ENCODE measurements around the gene RIOK3.
"Not testable (repeated sequence)": the region's sequence is repeated elsewhere in the genome, so short reads cannot be mapped to it uniquely, and the experiment has no call there.

Gene RIOK3, protein sequence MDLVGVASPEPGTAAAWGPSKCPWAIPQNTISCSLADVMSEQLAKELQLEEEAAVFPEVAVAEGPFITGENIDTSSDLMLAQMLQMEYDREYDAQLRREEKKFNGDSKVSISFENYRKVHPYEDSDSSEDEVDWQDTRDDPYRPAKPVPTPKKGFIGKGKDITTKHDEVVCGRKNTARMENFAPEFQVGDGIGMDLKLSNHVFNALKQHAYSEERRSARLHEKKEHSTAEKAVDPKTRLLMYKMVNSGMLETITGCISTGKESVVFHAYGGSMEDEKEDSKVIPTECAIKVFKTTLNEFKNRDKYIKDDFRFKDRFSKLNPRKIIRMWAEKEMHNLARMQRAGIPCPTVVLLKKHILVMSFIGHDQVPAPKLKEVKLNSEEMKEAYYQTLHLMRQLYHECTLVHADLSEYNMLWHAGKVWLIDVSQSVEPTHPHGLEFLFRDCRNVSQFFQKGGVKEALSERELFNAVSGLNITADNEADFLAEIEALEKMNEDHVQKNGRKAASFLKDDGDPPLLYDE

DNA sequence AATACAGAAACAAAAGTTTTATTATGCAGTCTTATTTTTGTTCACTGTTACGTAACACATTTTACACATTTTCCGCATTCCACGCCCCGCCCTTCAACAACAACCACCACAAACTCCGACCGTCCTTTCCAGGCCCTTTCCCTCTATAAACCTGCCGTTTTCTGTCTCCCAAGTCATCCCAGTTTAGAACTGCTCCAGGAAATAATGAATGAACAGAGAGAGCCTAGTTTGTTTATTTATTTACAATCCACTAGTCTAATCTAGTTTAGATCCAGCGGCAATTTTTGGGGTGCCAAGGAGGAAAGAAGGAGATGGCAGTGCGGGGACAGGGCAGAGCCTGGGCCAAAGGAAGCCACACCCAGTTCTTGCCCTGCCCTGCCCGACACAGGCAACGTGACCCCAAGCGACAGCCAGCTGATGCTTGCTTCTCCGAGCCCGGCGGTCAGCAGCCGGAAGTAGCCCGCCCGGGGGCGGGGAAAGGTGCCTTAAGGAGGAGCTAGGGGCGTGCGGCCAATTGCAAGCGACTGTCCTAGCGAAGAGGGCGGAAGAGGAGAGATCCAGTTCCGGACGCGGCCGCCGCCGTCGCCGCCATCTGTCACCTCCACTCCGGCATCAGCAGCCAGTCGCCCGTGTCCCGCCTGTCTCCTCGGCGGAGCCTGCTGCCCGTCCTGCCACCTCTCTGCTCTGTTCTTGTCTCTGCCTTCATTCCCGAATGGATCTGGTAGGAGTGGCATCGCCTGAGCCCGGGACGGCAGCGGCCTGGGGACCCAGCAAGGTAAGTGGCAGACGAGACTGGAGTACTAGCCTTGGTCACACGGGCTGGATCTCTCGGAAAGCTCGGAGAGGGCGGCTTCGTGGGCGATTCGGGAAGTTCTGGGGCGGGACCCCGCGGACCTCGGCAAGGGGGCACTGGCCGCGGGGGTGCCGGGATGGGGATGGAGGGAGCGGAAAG lies at the start of gene RIOK3:
Gene RIOK3 (plus strand): TSS at position 560 of the 952 bp plus-strand sequence. CDS start 153 bp downstream, at position 713.
- DNase-seq = peak; percentile 99

DNA sequence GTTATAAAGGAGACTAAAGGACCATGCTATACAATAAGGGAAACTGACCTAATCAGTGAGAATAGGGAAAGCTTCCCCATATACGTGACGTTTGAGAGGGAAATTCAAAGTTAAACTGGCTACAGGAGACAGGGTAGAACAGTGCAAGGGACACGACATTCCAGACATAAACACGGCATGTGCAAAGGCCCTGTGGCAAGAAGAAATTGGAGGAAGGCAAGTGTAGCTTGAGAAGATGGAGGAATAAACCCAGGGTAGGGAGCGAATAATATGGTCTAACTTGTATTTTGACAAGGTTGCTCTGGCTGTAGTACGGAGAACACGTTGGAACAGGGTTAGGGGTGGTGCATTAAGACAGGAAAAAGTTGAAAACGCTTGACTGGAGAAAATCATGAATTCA lies 49.8 kb upstream of the RIOK3 start:
- no peak for DNase-seq

DNA sequence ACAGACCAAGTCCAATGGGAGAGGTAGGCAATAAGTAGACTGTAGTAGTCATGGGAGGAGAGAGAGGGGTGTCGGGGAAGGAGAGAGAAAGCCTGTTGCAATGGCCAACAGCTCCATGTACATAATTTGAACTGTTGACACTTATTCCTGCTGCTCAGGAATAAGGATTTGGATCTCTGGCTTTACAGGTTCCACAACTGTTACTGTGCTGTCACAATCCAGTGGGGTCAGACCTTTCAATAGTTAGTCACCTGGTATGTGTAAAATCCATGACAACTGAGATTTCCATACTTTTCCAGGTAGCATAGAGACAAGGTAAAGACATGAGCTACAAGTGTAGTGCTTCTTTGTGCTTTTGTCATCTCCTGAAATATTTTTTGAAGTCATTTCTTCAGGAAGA lies 47.5 kb upstream of the RIOK3 start:
- DNase-seq = no peak

DNA sequence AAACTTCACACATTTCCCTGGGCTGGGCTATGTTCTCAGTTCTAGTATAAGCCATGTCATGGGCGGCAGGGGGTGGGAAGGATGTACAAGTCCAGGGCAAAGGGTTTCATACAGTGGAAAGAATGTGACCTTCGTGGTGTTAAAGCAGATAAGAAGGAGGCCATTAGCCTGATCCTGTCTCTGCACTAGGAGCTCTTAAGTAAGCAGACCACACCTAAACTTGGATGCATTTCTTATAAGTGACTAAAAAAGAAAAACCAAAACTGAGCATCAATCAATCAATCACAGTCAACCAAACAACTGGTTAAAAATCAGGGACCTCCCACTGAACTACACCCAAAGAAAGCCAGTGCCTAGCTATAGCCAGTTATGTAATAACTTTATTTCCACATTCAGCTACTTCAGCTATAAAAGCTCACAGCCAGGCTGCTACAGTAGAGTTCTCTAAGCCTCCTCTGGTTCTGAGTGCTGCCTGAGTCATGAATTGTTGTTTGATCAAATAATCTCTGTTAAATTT lies 46.8 kb upstream of the RIOK3 start:
- no peak for DNase-seq

DNA sequence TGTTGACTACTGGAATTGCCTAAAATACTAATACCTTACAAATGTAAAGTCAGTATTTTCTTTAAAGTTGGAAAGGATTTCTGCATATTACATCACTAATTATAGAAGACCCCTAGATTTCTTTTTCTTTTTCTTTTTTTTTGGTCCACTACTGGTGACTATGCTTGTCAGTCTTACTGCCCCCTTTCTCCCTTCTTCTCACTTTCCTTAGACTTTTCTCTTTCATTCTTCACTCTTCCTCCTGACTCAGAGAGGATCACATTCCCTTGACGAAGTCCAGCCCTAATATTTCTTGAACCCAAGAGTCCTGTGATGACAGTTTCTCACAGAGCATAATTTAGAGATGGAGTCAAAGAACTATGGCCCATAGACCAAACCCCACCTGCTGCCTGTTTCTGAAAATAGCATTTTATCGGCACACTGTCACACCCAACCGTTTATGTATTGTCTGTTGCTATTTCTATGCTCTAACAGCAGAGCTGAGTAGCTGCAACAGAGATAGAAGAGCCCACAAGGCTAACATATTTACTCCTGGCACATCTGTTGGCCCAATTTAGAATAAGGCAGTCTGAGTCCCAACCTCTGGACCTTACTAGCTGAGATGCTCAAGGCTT lies 40.6 kb upstream of the RIOK3 start:
- no peak for DNase-seq

DNA sequence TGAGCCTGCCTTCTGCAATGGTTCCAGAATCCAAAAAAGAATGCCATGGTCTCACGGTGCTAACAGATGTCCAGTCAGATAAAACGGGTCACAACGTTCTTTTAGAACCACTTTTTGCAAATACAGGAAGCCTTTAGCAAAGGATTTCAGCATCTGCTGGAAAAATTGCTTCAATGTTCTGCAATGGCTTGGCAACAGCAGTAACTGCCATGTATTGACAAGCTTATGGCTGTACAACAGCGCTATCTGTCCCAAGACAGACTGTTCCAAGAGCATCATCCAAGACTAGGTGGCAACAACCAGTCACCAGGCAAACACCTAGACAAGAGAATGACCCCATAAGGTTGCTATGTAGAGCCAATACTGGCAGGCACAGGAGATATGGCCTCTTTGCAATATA lies 37.6 kb upstream of the RIOK3 start:
- no peak for DNase-seq

DNA sequence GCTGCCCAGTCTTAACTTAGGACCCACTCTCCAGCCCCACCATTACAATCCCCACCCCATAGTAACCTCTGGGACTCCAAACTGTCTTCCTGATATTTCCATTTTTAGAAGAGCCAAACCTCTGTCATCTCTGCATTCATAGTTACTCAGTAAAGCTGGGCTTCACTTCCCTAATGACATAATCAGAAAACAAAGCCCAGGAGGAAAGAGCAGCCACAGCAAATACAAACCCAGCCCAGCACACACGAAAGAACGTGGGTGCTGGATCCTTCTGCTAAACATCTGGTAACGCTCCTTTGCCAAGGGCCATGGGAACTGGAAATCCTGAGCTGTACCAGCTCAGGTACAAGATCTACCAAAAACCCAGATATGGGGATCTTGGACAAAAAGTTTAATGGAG lies 36.8 kb upstream of the RIOK3 start:
- DNase-seq = no peak

DNA sequence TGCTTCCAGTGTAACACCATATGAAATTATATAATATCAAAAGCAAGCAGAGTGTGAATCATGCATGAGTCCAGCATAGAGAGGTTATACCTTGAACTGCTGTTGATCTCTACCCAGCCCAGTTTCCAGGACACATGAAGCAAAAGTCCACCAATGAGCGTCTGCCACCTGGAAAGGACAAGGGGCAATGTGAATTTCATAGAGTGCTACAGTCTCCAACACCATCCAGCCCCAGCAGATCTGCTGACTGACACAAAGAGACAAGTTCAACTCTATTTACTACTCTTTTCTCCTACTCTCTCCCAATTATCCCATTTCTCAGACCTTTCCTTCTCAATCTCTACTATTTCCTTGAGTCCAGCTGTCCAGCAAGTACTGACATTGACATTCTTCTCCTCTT lies 31.8 kb upstream of the RIOK3 start:
- no peak for DNase-seq

DNA sequence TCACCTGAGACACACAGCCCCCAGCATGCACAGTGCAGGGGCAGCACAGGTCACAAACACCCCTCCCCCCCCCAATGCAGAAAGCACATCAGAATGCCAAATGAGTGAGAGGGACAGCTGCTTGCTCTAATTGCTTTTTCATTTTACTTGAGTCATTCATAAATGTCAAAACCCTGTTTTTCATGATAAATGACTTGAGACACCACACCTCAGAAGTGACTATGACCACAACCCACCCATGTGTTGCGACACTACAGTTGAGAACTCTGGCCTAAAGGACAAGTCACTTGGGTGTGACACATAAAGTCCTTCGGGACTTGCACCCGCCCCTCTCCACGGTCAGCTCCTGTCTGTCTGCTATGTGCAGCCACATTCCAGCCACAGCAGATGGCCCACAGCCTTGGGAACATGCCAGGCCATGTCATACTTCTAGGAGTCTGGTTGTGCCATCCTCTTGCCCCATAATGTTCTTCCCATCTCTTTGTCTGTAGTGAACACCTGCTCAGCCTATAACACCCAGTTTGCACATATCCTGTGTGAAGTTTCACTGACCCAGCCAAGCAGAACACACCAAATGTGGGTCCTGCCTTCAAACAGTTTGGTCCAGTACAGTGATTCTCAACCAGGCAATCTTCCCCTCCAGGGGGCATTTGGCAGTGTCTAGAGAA lies 30.2 kb upstream of the RIOK3 start:
- DNase-seq = no peak

DNA sequence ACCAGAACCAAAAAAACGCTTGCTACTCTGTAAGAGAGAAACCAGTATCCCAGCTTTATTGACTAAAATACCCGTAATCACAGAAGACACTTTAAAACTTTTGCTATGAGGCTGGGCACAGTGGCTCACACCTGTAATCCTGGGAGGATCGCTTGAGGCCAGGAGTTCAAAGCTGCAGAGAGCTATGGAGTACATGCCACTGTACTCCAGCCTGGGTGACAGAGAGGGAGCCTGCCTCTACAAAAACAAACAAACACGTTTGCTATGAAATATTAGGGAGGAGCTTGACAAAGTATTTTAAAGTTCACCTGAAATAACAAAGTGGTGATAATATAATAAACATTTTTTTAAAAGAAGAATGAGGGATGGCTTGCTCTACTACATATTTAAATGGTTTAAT lies 28.5 kb upstream of the RIOK3 start:
- no peak for DNase-seq

DNA sequence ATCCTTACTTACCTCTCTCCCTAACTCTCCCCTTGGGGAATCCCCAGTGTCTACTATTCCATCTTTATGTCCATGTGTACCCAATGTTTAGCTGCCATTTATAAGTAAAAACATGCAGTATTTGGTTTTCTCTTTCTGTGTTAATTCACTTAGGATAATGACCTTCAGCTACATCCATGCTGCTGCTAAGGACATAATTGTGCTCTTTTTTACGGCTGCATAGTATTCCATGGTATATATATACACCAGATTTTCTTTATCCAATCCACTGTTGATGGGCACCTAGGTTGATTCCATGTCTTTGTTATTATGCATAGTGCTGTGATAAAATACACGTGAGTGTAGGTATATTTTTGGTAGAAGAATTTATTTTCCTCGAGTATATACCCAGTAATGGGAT lies 24.3 kb upstream of the RIOK3 start:
- DNase-seq = no peak

DNA sequence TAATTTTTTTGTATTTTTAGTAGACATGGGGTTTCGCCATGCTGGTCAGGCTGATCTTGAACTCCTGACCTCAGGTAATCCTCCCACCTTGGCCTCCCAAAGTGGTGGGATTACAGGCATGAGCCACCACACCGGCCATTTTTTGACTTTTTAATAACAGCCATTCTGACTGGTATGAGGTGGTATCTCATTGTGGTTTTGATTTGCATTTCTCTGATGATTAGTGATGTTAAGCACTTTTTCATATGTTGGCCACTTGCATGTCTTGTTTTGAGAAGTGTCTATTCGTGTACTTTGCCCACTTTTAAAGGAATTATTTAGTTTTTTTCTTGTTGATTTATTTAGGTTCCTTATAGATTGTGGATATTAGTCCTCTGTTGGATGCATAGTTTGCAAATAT lies 23.5 kb upstream of the RIOK3 start:
- not testable (repeated sequence) for DNase-seq

DNA sequence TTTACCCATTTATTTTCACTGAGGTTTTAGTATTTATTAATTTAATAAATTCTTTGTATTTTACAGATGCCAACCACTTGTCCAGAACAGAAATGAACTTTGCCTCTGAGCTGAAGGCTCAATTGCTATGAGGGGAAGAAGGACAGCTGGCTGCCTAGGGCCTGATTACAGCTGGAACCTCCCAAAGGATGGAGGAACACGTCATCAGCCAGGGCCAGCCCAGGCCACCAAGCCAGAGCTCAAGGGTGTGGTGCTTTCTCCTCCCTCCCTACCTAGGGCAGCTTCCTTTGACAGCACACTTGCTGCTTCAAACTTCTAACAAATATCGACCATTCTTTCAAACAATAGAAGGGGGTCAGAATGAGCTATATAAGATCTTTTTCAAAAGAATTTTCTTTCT lies 19.7 kb upstream of the RIOK3 start:
- no peak for DNase-seq

DNA sequence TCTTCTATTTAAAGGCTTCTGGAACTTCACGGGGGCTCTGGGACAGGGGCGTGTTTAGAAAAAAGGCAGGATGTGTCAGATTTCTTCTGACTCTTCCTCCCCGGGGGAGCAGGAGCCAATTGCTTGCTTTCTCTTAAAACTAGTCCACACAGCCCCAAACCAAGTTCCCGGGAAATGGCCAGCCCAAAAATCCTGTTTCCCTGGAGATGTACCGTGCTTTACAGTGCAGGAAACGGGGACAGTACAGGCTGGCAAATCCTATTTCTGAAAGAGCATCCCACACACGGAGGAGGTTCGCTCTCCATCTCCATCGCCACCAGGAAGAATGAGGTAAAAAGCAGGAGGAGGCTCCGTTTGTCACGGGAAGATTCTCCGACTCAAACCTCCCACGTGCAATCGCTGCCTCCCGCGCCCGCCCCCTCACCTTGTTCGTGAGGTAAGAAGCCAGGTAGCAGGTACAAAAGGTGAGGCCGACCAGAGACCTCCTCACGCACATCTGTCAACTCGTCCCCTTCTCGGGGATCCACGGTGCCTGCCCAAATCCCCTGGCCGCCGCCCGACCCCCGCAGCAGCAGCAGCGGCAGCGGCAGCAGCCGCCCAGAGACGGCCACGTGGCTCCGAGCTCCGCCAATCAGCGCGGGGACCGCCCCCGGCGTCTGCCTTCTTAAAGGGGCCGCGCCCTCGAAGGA lies 15.6 kb upstream of the RIOK3 start:
- peak; percentile 88 for DNase-seq

DNA sequence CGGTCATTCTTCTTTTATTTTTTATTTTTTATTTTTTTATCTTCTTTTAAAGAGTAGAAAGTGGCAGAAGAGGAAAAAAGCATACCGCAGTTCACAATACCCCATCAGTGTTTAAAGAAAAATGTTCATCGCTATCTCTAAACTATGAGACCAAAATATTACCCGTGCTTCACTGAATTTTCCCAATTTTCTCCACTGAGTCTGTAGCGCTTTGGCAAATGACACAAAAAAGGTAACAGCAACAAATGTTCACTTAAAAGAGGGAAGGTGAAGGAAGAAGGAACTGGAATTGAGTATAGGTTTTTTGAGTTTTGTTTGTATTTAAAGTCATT lies 15.1 kb upstream of the RIOK3 start:
- DNase-seq = no peak

DNA sequence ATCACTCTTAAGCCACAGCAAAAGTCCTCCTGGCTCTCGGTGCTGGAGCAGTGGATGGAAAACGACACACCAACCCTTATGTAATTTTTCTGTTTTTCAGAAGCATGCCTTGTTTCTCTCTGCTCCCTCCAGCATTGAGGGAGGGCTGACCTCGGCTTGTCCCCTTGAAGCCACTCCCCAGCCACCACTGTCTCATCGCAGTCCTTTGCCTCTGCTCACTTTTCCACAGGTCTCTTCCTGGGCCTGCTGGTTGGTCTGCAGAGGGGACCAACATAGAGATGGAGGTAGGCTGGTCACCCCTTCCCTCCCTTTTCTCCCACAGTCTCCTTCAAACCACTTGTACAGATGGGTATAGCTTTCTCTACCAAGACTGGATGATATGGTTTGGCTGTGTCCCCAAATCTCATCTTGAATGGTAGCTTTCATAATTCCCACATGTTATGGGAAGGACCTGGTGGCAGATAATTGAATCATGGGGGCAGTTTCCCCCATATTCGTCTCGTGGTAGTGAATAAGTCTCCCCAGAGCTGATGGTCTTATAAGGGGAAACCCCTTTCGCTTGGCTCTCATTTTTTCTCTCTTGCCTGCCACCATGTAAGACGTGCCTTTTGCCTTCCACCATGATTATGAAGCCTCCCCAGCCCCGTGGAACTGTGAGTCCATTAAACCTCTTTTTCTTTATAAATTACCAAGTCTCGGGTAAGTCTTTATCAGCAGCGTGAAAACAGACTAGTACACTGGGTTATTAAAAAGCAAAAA lies 14.3 kb upstream of the RIOK3 start:
- no peak for DNase-seq

DNA sequence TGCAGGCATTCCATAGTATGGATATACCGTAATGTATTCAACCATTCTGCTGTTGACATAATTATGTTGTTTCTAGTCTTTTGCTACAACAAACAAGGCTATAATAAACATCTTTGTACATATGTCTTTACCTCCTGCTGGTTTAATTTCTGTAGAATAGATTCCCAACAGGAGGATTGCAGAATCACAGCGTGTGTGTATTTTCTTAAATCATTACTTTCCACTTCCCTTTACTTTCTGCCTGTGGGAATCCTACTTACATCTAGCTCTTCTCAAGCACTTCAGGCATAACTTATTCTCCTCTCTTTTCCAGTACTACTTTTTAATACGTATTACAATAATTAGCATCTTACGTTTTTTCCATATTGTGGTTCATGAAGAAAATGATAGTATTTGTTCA lies 13.0 kb upstream of the RIOK3 start:
- no peak for DNase-seq

DNA sequence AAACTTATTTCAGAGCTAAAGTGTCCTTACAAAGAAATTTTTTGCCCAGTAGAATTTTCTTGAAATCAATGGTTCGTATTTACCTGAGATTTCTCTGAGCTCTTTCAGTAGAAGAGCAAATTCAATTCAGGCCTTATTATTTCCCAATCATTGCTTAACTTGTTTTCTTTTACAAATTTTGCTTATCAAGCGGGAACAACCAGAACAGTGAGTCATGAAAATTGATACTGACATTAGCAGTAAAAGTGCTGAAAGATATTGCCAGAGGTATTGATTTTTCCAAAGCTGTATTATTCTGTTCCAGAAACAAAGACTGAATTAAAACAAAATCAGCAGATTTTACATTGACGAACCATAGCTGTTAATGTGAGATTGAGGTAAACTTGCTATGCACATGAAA lies 10.1 kb upstream of the RIOK3 start:
- DNase-seq = no peak

DNA sequence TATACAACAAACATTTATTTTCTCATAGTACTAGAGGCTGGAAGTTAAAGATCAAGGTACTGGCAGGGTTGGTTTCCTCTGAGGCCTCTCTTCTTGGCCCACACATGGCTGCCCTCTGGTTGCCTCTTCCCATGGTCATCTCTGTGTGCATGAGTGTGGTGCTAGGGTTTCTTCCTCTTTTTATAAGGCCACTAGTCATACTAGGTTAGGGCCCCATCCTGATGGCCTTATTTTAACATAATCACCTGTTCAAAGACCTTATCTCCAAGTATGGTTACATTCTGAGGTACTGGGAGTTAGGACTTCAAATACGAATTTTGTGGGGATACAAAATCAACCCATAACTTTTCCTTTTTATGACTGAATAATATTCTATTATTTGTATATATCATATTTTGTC lies 4.8 kb upstream of the RIOK3 start:
- DNase-seq = no peak

DNA sequence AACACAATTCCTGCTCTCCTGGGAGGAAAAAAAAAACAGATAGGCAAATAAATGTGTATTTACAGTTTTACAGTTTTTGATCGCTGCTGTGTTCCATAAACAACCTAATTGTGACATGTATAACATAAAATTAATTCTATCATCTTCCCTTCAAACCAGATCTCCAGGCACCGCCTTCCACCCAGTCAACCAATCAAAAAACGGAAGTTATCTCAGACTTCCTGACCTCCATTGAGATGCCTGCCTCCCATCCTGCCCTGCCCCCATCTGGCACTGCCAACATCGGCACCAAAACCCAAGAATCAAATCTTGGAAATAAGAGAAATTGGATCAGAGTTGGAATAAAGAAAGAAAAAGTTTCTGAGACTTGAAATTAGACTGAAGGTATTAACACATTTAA lies 3.1 kb upstream of the RIOK3 start:
- DNase-seq = no peak

DNA sequence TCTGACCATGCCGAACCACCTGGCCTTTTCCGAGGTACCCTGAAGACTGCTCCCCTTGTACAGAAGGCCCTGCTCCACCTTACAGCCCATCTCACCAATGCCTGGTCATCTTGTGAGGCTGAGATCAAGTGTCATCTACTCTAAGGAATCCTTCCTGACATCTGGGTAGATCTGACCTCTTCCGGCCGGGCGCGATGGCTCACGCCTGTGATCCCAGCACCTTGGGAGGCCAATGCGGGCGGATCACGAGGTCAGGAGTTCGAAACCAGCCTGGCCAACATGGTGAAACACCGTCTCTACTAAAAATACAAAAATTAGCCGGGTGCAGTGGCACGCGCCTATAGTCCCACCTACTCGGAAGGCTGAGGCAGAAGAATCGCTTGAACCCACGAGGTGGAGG lies 2.1 kb upstream of the RIOK3 start:
- no peak for DNase-seq

All from islet precursor cell (in vitro differentiated cells).